IMR-90 (cell line): ENCODE measurements around the gene CUL4A. TPM values are rescaled to one million over a fixed set of nuclear protein-coding genes. Genes with fewer than 3 reads are reported as not detected.

Experiments used
- ATAC-seq: fragments of 200-7000 bp; cut with Tn5 transposase; 2 replicates; pipeline ENCODE4 v1.9.1; 2020; ENCODE audit warnings: low read depth, mild to moderate bottlenecking, moderate library complexity
- BruUV-seq: library from RNA; stranded (reverse); fragments of 400-500 nt; replicated peaks from 2 replicates; lab custom pipeline; 2021; lab: Mats Ljungman, UMichigan
- CTCF ChIA-PET: fragments of 300-600 bp; formaldehyde crosslinking; extraction: SDS; loops from one replicate; lab custom pipeline; 2021; ENCODE audit warnings: antibody characterized with exemption; lab: Yijun Ruan, JAX
- POLR2A ChIA-PET: fragments of 300-600 bp; sonication (Branson Sonifier 250); formaldehyde crosslinking; loops from one replicate; lab custom pipeline; 2022; ENCODE audit warnings: antibody characterized with exemption; ENCODE audit not compliant: unreplicated experiment; lab: Charles Lee
- DNase-seq: peaks from one replicate; pipeline ENCODE4 v3.0.0; 2013
- H2AFZ ChIP-seq: replicated peaks from 2 replicates; pipeline ENCODE3; 2013; ENCODE audit warnings: low read length, mild to moderate bottlenecking; ENCODE audit not compliant: poor library complexity
- H2AK5ac ChIP-seq: 2 replicates; pipeline ENCODE4 v1.6.1; 2013; ENCODE audit warnings: low read depth, low read length, inconsistent platforms
- H2AK9ac ChIP-seq: replicated peaks from 2 replicates; pipeline ENCODE3; 2013; ENCODE audit warnings: mild to moderate bottlenecking, low read depth, low read length, moderate library complexity; ENCODE audit not compliant: poor library complexity
- H2BK120ac ChIP-seq: 2 replicates; pipeline ENCODE4 v1.6.1; 2013; ENCODE audit warnings: low read depth, low read length, inconsistent platforms
- H2BK15ac ChIP-seq: 3 replicates; pipeline ENCODE4 v1.6.1; 2013; ENCODE audit warnings: low read depth, low read length, inconsistent platforms
- H2BK20ac ChIP-seq: 2 replicates; pipeline ENCODE4 v1.6.1; 2013; ENCODE audit warnings: low read depth, mild to moderate bottlenecking, inconsistent platforms, low read length, moderate library complexity
- H2BK5ac ChIP-seq: 2 replicates; pipeline ENCODE4 v1.6.1; 2013; ENCODE audit warnings: mild to moderate bottlenecking, low read depth, low read length, inconsistent platforms; ENCODE audit not compliant: poor library complexity, severe bottlenecking
- H3K14ac ChIP-seq: replicated peaks from 2 replicates; pipeline ENCODE4 v1.6.1; 2013; ENCODE audit warnings: low read depth, low read length, inconsistent platforms
- H3K18ac ChIP-seq: 2 replicates; pipeline ENCODE4 v1.6.1; 2013; ENCODE audit warnings: low read depth, low read length, control low read depth
- H3K23ac ChIP-seq: 2 replicates; pipeline ENCODE4 v1.6.1; 2013; ENCODE audit warnings: low read depth, low read length, inconsistent platforms
- H3K27ac ChIP-seq: 2 replicates; pipeline ENCODE4 v1.5.1; 2013; ENCODE audit warnings: mild to moderate bottlenecking, control low read depth, low read length; ENCODE audit not compliant: insufficient read depth
- H3K27me3 ChIP-seq: 2 replicates; pipeline ENCODE4 v1.6.1; 2013; ENCODE audit warnings: low read length; ENCODE audit not compliant: control insufficient read depth, insufficient read depth
- H3K36me3 ChIP-seq: 2 replicates; pipeline ENCODE4 v1.6.1; 2013; ENCODE audit warnings: low read length, mixed read lengths; ENCODE audit not compliant: control insufficient read depth, insufficient read depth
- H3K4ac ChIP-seq: 2 replicates; pipeline ENCODE4 v1.6.1; 2013; ENCODE audit warnings: low read depth, low read length, inconsistent platforms
- H3K4me1 ChIP-seq: 2 replicates; pipeline ENCODE4 v1.6.1; 2013; ENCODE audit warnings: low read length, mixed read lengths; ENCODE audit not compliant: control insufficient read depth, insufficient read depth
- H3K4me2 ChIP-seq: 2 replicates; pipeline ENCODE4 v1.6.1; 2013; ENCODE audit warnings: low read depth, mild to moderate bottlenecking, control low read depth, low read length, moderate library complexity
- H3K4me3 ChIP-seq: 2 replicates; pipeline ENCODE4 v1.5.1; 2013; ENCODE audit warnings: low read depth, mild to moderate bottlenecking, control low read depth, low read length, moderate library complexity; ENCODE audit not compliant: insufficient read depth
- H3K56ac ChIP-seq: 2 replicates; pipeline ENCODE4 v1.6.1; 2013; ENCODE audit warnings: low read length, inconsistent platforms; ENCODE audit not compliant: insufficient read depth; ENCODE audit errors: extremely low read depth
- H3K79me1 ChIP-seq, 2 experiments: 2 replicates each; pipeline ENCODE4 v1.6.1; 2013; ENCODE audit warnings: low read length in 2 of 2, inconsistent platforms in 1 of 2, low read depth in 1 of 2
- H3K9ac ChIP-seq: 2 replicates; pipeline ENCODE4 v1.6.1; 2013; ENCODE audit warnings: low read depth, low read length, control low read depth
- H3K9me1 ChIP-seq: 2 replicates; pipeline ENCODE4 v1.6.1; 2013; ENCODE audit warnings: low read length, inconsistent platforms; ENCODE audit not compliant: insufficient read depth
- H3K9me3 ChIP-seq: 2 replicates; pipeline ENCODE4 v1.6.1; 2013; ENCODE audit warnings: low read length; ENCODE audit not compliant: control insufficient read depth, insufficient read depth
- H4K20me1 ChIP-seq: 2 replicates; pipeline ENCODE4 v1.6.1; 2013; ENCODE audit warnings: low read length, inconsistent platforms; ENCODE audit not compliant: insufficient read depth
- H4K5ac ChIP-seq: 2 replicates; pipeline ENCODE4 v1.6.1; 2013; ENCODE audit warnings: mild to moderate bottlenecking, low read depth, low read length, control low read depth
- H4K8ac ChIP-seq, 2 experiments: 2 replicates each; pipeline ENCODE4 v1.6.1; 2013; ENCODE audit warnings: low read depth in 2 of 2, low read length in 2 of 2, control low read depth in 1 of 2, inconsistent platforms in 1 of 2
- H4K91ac ChIP-seq: 2 replicates; pipeline ENCODE4 v1.6.1; 2013; ENCODE audit warnings: low read depth, low read length, inconsistent platforms; ENCODE audit not compliant: insufficient read depth
- CEBPB ChIP-seq: IDR thresholded peaks from 2 replicates; pipeline ENCODE4 v1.6.1; 2012; ENCODE audit warnings: low read depth, low read length, improper control_type of control experiment
- CHD1 ChIP-seq: IDR thresholded peaks from 2 replicates; pipeline ENCODE4 v1.6.1; 2012; ENCODE audit warnings: low read depth, low read length, improper control_type of control experiment
- ELK1 ChIP-seq: fragments of 150-350 bp; IDR thresholded peaks from 2 replicates; pipeline ENCODE4 v1.6.1; 2016; ENCODE audit warnings: low read depth, mild to moderate bottlenecking, low read length, moderate library complexity, borderline replicate concordance
- MAFK ChIP-seq: IDR thresholded peaks from 2 replicates; pipeline ENCODE4 v1.6.1; 2012; ENCODE audit warnings: low read depth, low read length, improper control_type of control experiment
- MAZ ChIP-seq: IDR thresholded peaks from 2 replicates; pipeline ENCODE4 v1.6.1; 2012; ENCODE audit warnings: low read depth, mild to moderate bottlenecking, low read length, improper control_type of control experiment, moderate library complexity, borderline replicate concordance
- MXI1 ChIP-seq: IDR thresholded peaks from 2 replicates; pipeline ENCODE4 v1.6.1; 2012; ENCODE audit warnings: low read depth, mild to moderate bottlenecking, low read length, moderate library complexity, borderline replicate concordance
- POLR2A ChIP-seq: IDR thresholded peaks from 2 replicates; pipeline ENCODE4 v1.6.1; 2012; ENCODE audit warnings: mild to moderate bottlenecking, low read depth, low read length
- RAD21 ChIP-seq: IDR thresholded peaks from 2 replicates; pipeline ENCODE4 v1.6.1; 2012; ENCODE audit warnings: low read length, improper control_type of control experiment
- RCOR1 ChIP-seq: IDR thresholded peaks from 2 replicates; pipeline ENCODE4 v1.6.1; 2012; ENCODE audit warnings: mild to moderate bottlenecking, low read length, improper control_type of control experiment; ENCODE audit not compliant: insufficient replicate concordance
- SMC3 ChIP-seq: fragments of 150-350 bp; IDR thresholded peaks from 2 replicates; pipeline ENCODE4 v1.6.1; 2016; ENCODE audit warnings: low read depth, mild to moderate bottlenecking, antibody characterized with exemption, low read length, moderate library complexity
- WGBS, 2 experiments: methylation state at CpG; one replicate each; pipeline versions ENCODE4 v1.1.5 to v1.1.7; 2013; ENCODE audit warnings: missing lambda C conversion rate in 2 of 2; ENCODE audit not compliant: insufficient read length in 1 of 2; ENCODE audit errors: extremely low coverage in 2 of 2; 5-methylcytosine and 5-hydroxymethylcytosine counted together
- dilution Hi-C: fragments of 300-500 bp; cut with HindIII; formaldehyde crosslinking; loops from one replicate; pipeline ENCODE4 v1.14.3; 2018; ENCODE audit warnings: low sequenced_read_pairs; ENCODE audit not compliant: unreplicated experiment
- in situ Hi-C: fragments of 300-500 bp; cut with MboI; formaldehyde crosslinking; loops from 3 replicates; pipeline ENCODE4 v1.14.3; 2019; ENCODE audit warnings: low sequenced_read_pairs, inconsistent platforms, mixed read lengths
- intact Hi-C: fragments of 100-400 bp; cut with micrococcal nuclease; formaldehyde crosslinking; loops from 2 replicates; pipeline ENCODE4 v1.10.0; 2022
- polyA plus RNA-seq, 3 experiments: library from polyadenylated mRNA; depleted of rRNA; stranded (reverse); fragments of >200 nt; gene quantifications; 2 replicates each; pipeline ENCODE4 v1.2.3, GENCODE V29; 2012; ENCODE audit warnings: low replicate concordance in 1 of 3
- total RNA-seq: library from RNA; depleted of rRNA; stranded (reverse); fragments of >200 nt; gene quantifications from 2 replicates; pipeline ENCODE4 v1.2.3, GENCODE V29; 2012
- TF ChIP-seq, protein P1 (sequence below): fragments of 150-350 bp; IDR thresholded peaks from 2 replicates; pipeline ENCODE4 v1.6.1; 2017; ENCODE audit warnings: mild to moderate bottlenecking, antibody characterized with exemption, low read length, low read depth
- TF ChIP-seq, protein P2 (sequence below): conservative IDR thresholded peaks from 2 replicates; pipeline ENCODE4 v1.5.1; 2012; ENCODE audit warnings: mild to moderate bottlenecking, low read depth, low read length, improper control_type of control experiment

Gene CUL4A
- total and polyA plus RNA-seq, 2 of the 4 experiments (the other 2 are of a cell fraction), result 86.0 to 146 TPM

DNA sequence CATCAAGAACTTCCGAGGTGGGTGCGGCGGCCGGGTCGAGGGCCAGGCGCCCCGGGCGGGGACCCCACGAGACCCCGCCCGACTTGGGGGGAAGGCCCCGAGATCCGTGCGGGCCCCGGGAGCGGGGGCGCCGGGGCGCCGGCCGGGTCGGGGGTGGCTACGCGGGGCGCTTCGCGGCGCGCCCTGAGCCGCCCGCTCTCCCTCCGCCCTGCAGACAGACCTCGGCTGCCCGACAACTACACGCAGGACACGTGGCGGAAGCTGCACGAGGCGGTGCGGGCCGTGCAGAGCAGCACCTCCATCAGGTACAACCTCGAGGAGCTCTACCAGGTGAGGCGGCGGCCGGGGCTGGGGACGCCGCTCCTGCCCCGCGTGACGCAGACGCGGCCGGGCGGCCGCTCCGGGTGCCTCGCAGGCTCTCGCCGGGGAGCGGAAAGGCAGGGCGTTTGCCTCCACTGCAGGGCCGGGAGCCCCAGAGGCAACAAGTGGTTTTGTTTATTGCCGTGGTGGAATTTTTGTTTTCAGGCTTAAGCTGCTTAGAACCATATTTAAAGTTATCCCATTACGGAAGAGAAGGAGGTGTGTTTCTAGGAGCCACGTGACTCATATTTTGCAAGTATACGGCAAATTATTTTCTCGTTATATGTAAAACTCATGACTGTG is 477 bp downstream of the CUL4A start:
- peak; percentile 16 for ATAC-seq
- Histone ChIP-seq H3K18ac (no peak overlapping the region), H2AK9ac (peak overlapping the region; percentile 96), H3K9ac (peak overlapping the region; percentile 67), H3K4me3 (peak overlapping the region; percentile 96), H4K91ac (peak overlapping the region; percentile 43; the same call in 1 of the 2 replicates), H3K4me1 (peaks cover 15% of the 10 kb centered on the region), H2BK5ac (peak overlapping the region; percentile 67), H3K27me3 (no peaks in the 10 kb centered on the region), H3K79me1 (peaks cover 16 to 50% of the 10 kb centered on the region in 2 experiments), H2BK120ac (0 out of 2 replicates have a peak overlapping the region, but pooled peaks have one; percentile 22), H2AFZ (peak overlapping the region; percentile 91), H2AK5ac (peak overlapping the region; percentile 36), H3K27ac (peak overlapping the region; percentile 66), H3K9me1 (peaks cover 14% of the 10 kb centered on the region), H2BK15ac (no peak overlapping the region), H2BK20ac (no peak overlapping the region), H3K56ac (peak overlapping the region; percentile 76; the same call in 1 of the 2 replicates), H3K4me2 (peak overlapping the region; percentile 97), H3K9me3 (no peaks in the 10 kb centered on the region), H4K8ac (peak overlapping the region in 1 of 2 experiments; percentile 70; a peak in 2 of 4 replicates), H4K20me1 (peaks cover 44% of the 10 kb centered on the region), H3K23ac (peak overlapping the region; percentile 53; the same call in 1 of the 2 replicates), H3K14ac (peak overlapping the region; percentile 85), H3K36me3 (peaks cover 5% of the 10 kb centered on the region), H3K4ac (peak overlapping the region; percentile 77), H4K5ac (peak overlapping the region; percentile 54)
- no TSS peak for BruUV-seq
- TF ChIP-seq, protein P1, sequence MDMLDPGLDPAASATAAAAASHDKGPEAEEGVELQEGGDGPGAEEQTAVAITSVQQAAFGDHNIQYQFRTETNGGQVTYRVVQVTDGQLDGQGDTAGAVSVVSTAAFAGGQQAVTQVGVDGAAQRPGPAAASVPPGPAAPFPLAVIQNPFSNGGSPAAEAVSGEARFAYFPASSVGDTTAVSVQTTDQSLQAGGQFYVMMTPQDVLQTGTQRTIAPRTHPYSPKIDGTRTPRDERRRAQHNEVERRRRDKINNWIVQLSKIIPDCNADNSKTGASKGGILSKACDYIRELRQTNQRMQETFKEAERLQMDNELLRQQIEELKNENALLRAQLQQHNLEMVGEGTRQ, result peak; percentile 84
- TF ChIP-seq CHD1, result peak; percentile 87; the same call in 1 of the 2 replicates
- TF ChIP-seq SMC3, result no peak
- peak; percentile 17; the same call in 1 of the 2 replicates for TF ChIP-seq RAD21
- no peak for TF ChIP-seq RCOR1
- no peak for TF ChIP-seq MAZ
- peak; percentile 95 for TF ChIP-seq MXI1
- TF ChIP-seq MAFK, result no peak
- TF ChIP-seq CEBPB, result peak; percentile 48
- TF ChIP-seq, protein P2, sequence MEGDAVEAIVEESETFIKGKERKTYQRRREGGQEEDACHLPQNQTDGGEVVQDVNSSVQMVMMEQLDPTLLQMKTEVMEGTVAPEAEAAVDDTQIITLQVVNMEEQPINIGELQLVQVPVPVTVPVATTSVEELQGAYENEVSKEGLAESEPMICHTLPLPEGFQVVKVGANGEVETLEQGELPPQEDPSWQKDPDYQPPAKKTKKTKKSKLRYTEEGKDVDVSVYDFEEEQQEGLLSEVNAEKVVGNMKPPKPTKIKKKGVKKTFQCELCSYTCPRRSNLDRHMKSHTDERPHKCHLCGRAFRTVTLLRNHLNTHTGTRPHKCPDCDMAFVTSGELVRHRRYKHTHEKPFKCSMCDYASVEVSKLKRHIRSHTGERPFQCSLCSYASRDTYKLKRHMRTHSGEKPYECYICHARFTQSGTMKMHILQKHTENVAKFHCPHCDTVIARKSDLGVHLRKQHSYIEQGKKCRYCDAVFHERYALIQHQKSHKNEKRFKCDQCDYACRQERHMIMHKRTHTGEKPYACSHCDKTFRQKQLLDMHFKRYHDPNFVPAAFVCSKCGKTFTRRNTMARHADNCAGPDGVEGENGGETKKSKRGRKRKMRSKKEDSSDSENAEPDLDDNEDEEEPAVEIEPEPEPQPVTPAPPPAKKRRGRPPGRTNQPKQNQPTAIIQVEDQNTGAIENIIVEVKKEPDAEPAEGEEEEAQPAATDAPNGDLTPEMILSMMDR, result no peak
- no peak for TF ChIP-seq ELK1
- no peak; the same call in 1 of the 2 replicates for TF ChIP-seq POLR2A
- WGBS, 2 experiments, result 0% methylated on average over 8 of the region's 67 CpGs; no CpG with 5 or more reads in 1 of the 2 experiments
- in situ Hi-C loops, result no loop called here
- DNase-seq, result peak; percentile 55
- CTCF ChIA-PET, result interaction anchor here (0.6 kb wide), 1 partner anchor 81 kb away, joined by 3 read pairs; no protein-coding TSS in a partner anchor
- intact Hi-C loops, result loop anchor here (2.0 kb wide), 2 partner anchors 31 to 57 kb away; no protein-coding TSS in a partner anchor
- dilution Hi-C loops, result no loop called here
- POLR2A ChIA-PET, result interaction anchor here (1.7 kb wide), 1 partner anchor 23 kb away, joined by 4 read pairs; no protein-coding TSS in a partner anchor
